HEK293 (cell line): ENCODE measurements around the gene MTHFS.

ENCODE experiments used
- CTCF ChIA-PET: fragments of 350-600 bp; formaldehyde crosslinking; extraction: SDS; loops from one replicate; lab custom pipeline; 2021; ENCODE audit warnings: antibody characterized with exemption; lab: Yijun Ruan, JAX
- POLR2A ChIA-PET: fragments of 300-600 bp; formaldehyde crosslinking; extraction: SDS; loops from one replicate; lab custom pipeline; 2020; ENCODE audit warnings: antibody characterized with exemption, inconsistent platforms; lab: Yijun Ruan, JAX
- H3K27ac ChIP-seq: fragments of 200-500 bp; sonication (Bioruptor generic); 2 replicates; pipeline ENCODE4 v1.5.1; 2014; ENCODE audit warnings: low read depth, low read length, control low read depth, inconsistent platforms; ENCODE audit errors: extremely low read depth
- H3K36me3 ChIP-seq, 2 experiments: fragments of 200-500 bp in 1 of 2; sonication (Bioruptor generic) in 1 of 2; 1 replicate in 1 of 2; 2 replicates in 1 of 2; pipeline ENCODE4 v1.5.1; 2014 to 2017; ENCODE audit warnings: inconsistent platforms in 2 of 2, low read length in 2 of 2; ENCODE audit not compliant: control insufficient read depth in 2 of 2, insufficient read depth in 1 of 2
- H3K4me1 ChIP-seq: fragments of 200-500 bp; sonication (Bioruptor generic); 2 replicates; pipeline ENCODE4 v1.5.1; 2014; ENCODE audit warnings: mild to moderate bottlenecking, low read length, inconsistent platforms; ENCODE audit not compliant: control insufficient read depth, insufficient read depth
- H3K4me3 ChIP-seq: 2 replicates; pipeline ENCODE4 v1.5.1; 2011; ENCODE audit warnings: low read depth, mild to moderate bottlenecking, control low read depth, low read length, moderate library complexity
- H3K9me3 ChIP-seq: fragments of 200-500 bp; sonication (Bioruptor generic); 2 replicates; pipeline ENCODE4 v1.5.1; 2014; ENCODE audit warnings: low read depth, low read length, inconsistent platforms; ENCODE audit not compliant: control insufficient read depth, insufficient read depth
- AEBP2 ChIP-seq: fragments of 450-650 bp; formaldehyde crosslinking; IDR thresholded peaks from 2 replicates; pipeline ENCODE4 v1.5.1; 2016; ENCODE audit warnings: missing biosample characterization, missing genetic modification characterization, borderline replicate concordance
- ATF2 ChIP-seq: fragments of 450-650 bp; formaldehyde crosslinking; IDR thresholded peaks from 2 replicates; pipeline ENCODE4 v1.5.1; 2016; ENCODE audit warnings: missing biosample characterization, missing genetic modification characterization, low read depth
- GFI1B ChIP-seq: fragments of 450-650 bp; formaldehyde crosslinking; IDR thresholded peaks from 2 replicates; pipeline ENCODE4 v1.5.1; 2016; ENCODE audit warnings: missing biosample characterization, missing genetic modification characterization
- GLIS1 ChIP-seq: fragments of 450-650 bp; formaldehyde crosslinking; IDR thresholded peaks from 2 replicates; pipeline ENCODE4 v1.5.1; 2016; ENCODE audit warnings: missing biosample characterization, missing genetic modification characterization
- KLF1 ChIP-seq: fragments of 450-650 bp; formaldehyde crosslinking; IDR thresholded peaks from 2 replicates; pipeline ENCODE4 v1.5.1; 2016; ENCODE audit warnings: missing biosample characterization, missing genetic modification characterization
- KLF16 ChIP-seq: fragments of 450-650 bp; formaldehyde crosslinking; IDR thresholded peaks from 2 replicates; pipeline ENCODE4 v1.5.1; 2017; ENCODE audit warnings: missing biosample characterization, missing genetic modification characterization
- OSR2 ChIP-seq: fragments of 450-650 bp; formaldehyde crosslinking; IDR thresholded peaks from 2 replicates; pipeline ENCODE4 v1.5.1; 2016; ENCODE audit warnings: missing biosample characterization, missing genetic modification characterization
- PRDM2 ChIP-seq: fragments of 450-650 bp; formaldehyde crosslinking; IDR thresholded peaks from 2 replicates; pipeline ENCODE4 v1.5.1; 2016; ENCODE audit warnings: missing biosample characterization, missing genetic modification characterization, borderline replicate concordance
- SCRT1 ChIP-seq: fragments of 450-650 bp; formaldehyde crosslinking; IDR thresholded peaks from 2 replicates; pipeline ENCODE4 v1.5.1; 2016; ENCODE audit warnings: missing biosample characterization, missing genetic modification characterization, borderline replicate concordance
- SP7 ChIP-seq: fragments of 450-650 bp; formaldehyde crosslinking; IDR thresholded peaks from 2 replicates; pipeline ENCODE4 v1.5.1; 2016; ENCODE audit warnings: missing biosample characterization, missing genetic modification characterization
- ZFHX2 ChIP-seq: fragments of 450-650 bp; formaldehyde crosslinking; conservative IDR thresholded peaks from 2 replicates; pipeline ENCODE4 v1.5.1; 2016; ENCODE audit warnings: missing biosample characterization, missing genetic modification characterization
- ZNF133 ChIP-seq: fragments of 450-650 bp; formaldehyde crosslinking; IDR thresholded peaks from 2 replicates; pipeline ENCODE4 v1.5.1; 2016; ENCODE audit warnings: missing biosample characterization, missing genetic modification characterization
- ZNF16 ChIP-seq: fragments of 450-650 bp; formaldehyde crosslinking; IDR thresholded peaks from 2 replicates; pipeline ENCODE4 v1.5.1; 2016; ENCODE audit warnings: low read depth, missing biosample characterization, missing genetic modification characterization
- ZNF174 ChIP-seq: fragments of 450-650 bp; formaldehyde crosslinking; IDR thresholded peaks from 2 replicates; pipeline ENCODE4 v1.5.0; 2017; ENCODE audit warnings: missing biosample characterization, mild to moderate bottlenecking, missing genetic modification characterization
- ZNF239 ChIP-seq: fragments of 450-650 bp; formaldehyde crosslinking; IDR thresholded peaks from 2 replicates; pipeline ENCODE4 v1.5.1; 2016; ENCODE audit warnings: missing biosample characterization, missing genetic modification characterization
- ZNF394 ChIP-seq: fragments of 450-650 bp; formaldehyde crosslinking; IDR thresholded peaks from 2 replicates; pipeline ENCODE4 v1.5.1; 2016; ENCODE audit warnings: missing biosample characterization, missing genetic modification characterization, mild to moderate bottlenecking, moderate library complexity, borderline replicate concordance
- ZNF473 ChIP-seq: fragments of 450-650 bp; formaldehyde crosslinking; IDR thresholded peaks from 2 replicates; pipeline ENCODE4 v1.5.1; 2017; ENCODE audit warnings: missing biosample characterization, missing genetic modification characterization
- ZNF670 ChIP-seq: fragments of 450-650 bp; formaldehyde crosslinking; IDR thresholded peaks from 2 replicates; pipeline ENCODE4 v1.5.1; 2016; ENCODE audit warnings: missing biosample characterization, missing genetic modification characterization, low read depth
- ZNF707 ChIP-seq: fragments of 450-650 bp; formaldehyde crosslinking; IDR thresholded peaks from 2 replicates; pipeline ENCODE4 v1.5.1; 2016; ENCODE audit warnings: missing biosample characterization, missing genetic modification characterization
- ZSCAN30 ChIP-seq: fragments of 450-650 bp; IDR thresholded peaks from 2 replicates; pipeline ENCODE4 v1.5.1; 2018; ENCODE audit warnings: missing biosample characterization, mild to moderate bottlenecking, missing genetic modification characterization, moderate library complexity
- TF ChIP-seq, protein P1 (sequence below): fragments of 450-650 bp; formaldehyde crosslinking; IDR thresholded peaks from 2 replicates; pipeline ENCODE4 v1.5.1; 2016; ENCODE audit warnings: missing biosample characterization, missing genetic modification characterization

The MTHFS gene

GRCh38 chr15:79831604-79832003 lies 65.2 kb downstream of the MTHFS start (continued):
- TF ChIP-seq PRDM2 (tag by site-specific recombination) (no peak), ZNF174 (no peak), ZSCAN30 (no peak), ZNF670 (tag by site-specific recombination) (no peak), GFI1B (tag by site-specific recombination) (no peak), ZFHX2 (no peak)

DNA sequence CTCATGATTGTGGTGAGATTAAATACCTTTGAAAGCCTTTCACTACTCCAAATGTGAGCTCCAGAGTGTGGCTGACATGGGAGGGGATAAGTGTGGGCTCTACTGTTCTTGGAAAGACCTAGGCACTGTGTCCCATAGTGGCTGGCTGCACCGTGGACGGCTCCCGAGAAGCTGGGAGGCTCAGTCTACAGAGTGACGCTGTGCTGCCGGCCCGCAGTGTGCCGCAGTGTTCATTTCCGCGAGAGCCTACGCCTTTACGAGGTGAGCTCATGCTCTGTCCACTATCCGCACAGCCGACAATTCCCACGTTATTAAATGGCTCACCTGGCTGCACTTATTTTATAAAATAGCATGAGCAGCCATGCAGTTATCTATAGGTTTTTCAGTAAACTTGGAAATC lies 66.9 kb downstream of the MTHFS start:
- no peak for TF ChIP-seq AEBP2 (tag by site-specific recombination)
- no peak for TF ChIP-seq ZNF133 (tag by site-specific recombination)
- TF ChIP-seq ATF2 (tag by site-specific recombination) = no peak
- TF ChIP-seq, protein P1, sequence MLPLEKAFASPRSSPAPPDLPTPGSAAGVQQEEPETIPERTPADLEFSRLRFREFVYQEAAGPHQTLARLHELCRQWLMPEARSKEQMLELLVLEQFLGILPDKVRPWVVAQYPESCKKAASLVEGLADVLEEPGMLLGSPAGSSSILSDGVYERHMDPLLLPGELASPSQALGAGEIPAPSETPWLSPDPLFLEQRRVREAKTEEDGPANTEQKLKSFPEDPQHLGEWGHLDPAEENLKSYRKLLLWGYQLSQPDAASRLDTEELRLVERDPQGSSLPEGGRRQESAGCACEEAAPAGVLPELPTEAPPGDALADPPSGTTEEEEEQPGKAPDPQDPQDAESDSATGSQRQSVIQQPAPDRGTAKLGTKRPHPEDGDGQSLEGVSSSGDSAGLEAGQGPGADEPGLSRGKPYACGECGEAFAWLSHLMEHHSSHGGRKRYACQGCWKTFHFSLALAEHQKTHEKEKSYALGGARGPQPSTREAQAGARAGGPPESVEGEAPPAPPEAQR = no peak
- TF ChIP-seq GLIS1 = no peak
- TF ChIP-seq ZNF16 = no peak
- TF ChIP-seq ZNF394 (tag by site-specific recombination) = no peak
- TF ChIP-seq OSR2 = no peak
- TF ChIP-seq SCRT1 (tag by site-specific recombination) = no peak
- TF ChIP-seq KLF16 (tag by site-specific recombination) = no peak
- no peak for TF ChIP-seq SP7 (tag by site-specific recombination)
- no peak for TF ChIP-seq ZNF473 (tag by site-specific recombination)
- no peak for TF ChIP-seq ZNF239
- no peak for TF ChIP-seq ZNF707 (tag by site-specific recombination)
- no peak for TF ChIP-seq KLF1 (tag by site-specific recombination)
- CTCF ChIA-PET = interaction anchor here (1.3 kb wide), 1 partner anchor 23 kb away, joined by 3 read pairs; no protein-coding TSS in a partner anchor

More for the DNA sequence above, 66.9 kb downstream of the MTHFS start:
- no peak overlapping the region for H3K27ac ChIP-seq
- POLR2A ChIA-PET = no interaction called here
- H3K4me1 ChIP-seq = no peaks in the 10 kb centered on the region; the same call in 1 of the 2 replicates
- no peaks in the 10 kb centered on the region for H3K9me3 ChIP-seq
- no peak overlapping the region for H3K4me3 ChIP-seq
- peaks cover 0 to 20% of the 10 kb centered on the region in 2 experiments; a peak in 1 of 3 replicates for H3K36me3 ChIP-seq
